Putamen (tissue), 1 donor: Measurements from ENCODE around the gene CRYBB2.
"Not testable (repeated sequence)": the region's sequence is repeated elsewhere in the genome, so short reads cannot be mapped to it uniquely, and the experiment has no call there.

Source experiments
- DNase-seq: peaks from one replicate; pipeline ENCODE4 v3.0.0-alpha.2; 2016; ENCODE audit warnings: low spot score

The CRYBB2 gene

DNA sequence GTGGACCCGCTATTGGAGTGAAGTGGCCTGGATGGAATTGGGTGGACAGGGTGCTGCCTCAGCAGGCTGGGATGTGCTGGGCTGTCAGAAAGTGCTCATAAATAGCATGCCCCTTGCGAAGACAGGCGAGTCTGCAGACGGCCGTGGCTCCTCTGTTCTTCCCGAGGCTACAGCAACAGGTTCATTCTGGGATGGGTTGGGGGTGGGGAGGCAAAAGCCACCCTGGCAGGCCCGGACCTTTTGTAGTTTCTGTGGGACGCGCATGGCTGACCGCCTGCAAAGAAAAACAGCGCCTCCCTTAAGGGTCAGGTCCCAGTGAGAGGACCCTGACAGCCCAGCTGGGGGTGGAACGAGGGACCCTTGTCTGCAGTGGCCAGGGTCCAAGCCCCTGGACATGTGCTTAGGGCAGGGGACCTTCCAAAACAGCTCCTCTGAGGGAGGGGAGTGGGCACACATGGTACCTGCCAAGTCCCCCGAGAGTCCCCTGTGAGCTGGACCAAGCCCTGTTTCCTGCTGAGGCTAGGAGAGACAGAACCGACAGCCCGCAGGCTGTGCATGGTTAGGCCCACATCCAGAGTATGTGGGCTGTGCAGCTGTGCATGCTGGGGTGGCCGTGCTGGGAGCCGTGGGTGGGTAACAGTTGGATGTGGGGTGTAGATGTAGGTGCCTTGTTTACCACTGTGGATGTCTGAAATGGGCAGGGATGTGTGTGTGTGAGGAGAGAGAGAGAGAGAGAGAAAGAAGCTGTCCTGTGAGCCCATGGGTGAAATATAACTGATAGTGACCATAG, 19.5 kb upstream of the CRYBB2 start, which contains the start of gene CRYBB3:
CRYBB3 (plus strand) TSS at position 128 of the 790 bp plus-strand sequence. CDS start 1,539 bp downstream, outside the sequence.
- no peak for DNase-seq

DNA sequence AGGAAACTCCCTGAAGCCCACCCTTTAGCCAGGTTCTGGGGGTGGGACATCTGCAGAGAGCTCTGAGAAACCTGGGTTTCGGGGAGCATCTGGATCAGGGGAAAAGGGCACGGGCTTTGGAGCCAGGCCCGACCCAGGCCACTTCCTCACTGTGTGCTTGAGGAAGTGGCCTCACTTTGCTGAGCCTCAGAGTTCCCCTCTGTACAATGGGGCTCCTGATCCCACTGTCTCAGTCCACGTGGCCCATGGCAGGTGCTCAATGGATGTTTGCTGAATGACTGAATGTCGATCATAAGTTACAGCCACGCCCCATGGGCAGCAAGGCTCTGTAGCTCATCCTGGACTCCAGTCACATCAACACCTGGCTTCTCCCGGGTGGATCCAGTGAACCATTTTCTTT, 18.5 kb upstream of the CRYBB2 start:
- DNase-seq, result no peak

DNA sequence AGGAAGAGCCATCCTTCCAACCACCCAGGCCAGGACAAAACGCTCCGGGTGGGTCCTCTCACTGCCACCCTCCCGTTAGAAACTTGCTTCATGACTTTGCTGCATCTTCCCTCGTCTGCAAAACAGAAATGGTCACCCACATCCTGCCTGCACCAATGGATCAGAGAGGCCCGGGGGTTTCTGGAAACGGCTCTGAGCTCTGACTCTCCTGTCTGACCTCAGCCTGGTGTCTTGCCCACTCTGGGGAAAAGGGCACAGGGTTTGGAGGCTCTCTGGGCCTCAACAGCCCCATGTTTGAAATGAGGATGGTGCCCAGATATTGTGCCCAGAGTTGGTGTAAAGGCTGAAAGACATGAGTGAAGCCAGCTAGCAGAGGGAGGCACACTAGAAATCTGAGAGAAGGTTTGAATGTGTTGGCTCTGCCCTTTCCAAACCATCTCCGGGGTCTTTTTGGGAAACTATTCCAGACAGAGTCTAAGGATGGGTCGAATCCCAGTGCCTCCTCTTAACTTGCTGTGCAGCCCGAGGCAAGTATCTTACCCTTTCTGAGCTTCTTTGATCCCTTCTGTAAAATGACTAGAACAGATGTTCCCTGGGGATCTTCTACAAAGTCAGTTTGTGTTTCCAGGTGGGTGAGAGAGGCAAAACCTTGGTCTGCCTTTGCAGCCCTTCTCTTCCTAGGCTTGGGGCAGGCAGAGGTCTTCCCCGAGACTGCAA, 17.7 kb upstream of the CRYBB2 start:
- no peak for DNase-seq

DNA sequence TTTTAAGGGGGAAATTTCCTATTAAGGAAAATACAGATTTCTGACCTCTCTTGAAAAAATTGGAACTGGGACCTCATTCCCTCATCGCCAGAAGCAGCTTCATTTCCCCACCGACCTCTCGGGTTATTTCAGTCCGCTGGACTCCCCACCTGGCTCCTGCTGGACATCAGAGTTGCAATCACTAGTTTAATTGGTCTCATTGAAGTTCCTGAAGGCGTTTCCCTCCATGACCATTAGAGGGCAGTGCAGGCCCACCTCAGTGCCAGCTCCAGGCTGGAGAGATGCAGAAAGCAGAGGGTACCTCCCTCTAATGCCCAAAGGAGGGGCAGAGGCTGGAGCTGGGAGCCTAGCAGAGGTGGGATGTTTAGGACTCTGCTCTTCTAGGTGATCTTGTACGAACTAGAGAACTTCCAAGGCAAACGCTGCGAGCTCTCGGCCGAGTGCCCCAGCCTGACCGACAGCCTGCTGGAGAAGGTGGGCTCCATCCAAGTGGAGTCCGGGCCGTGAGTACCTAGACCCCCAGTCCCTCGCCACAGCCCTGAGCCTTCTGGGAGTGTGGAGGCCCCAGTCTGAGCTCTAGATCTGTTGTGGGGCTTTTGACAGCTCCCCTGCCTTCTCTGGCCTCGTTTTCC, 17.0 kb upstream of the CRYBB2 start:
- peak; percentile 23 for DNase-seq

DNA sequence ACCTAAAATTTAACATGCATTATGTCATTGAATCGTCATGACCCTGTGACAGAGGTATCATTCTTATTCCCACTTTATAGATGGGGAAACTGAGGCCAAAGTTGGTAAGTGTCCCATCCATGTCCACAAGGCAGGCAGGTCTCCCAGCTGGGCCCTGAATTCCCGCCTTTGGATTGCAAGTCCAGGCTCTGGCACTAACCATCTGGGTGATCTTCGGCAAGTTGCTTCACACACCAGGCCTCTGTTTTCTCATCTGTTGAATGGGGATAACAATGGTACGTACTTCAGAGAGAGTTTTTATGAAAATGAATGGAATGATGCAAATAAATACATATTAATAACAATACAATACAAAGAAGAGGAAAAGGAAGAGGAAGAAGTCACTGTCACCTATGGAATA, 16.4 kb upstream of the CRYBB2 start:
- DNase-seq, result no peak

DNA sequence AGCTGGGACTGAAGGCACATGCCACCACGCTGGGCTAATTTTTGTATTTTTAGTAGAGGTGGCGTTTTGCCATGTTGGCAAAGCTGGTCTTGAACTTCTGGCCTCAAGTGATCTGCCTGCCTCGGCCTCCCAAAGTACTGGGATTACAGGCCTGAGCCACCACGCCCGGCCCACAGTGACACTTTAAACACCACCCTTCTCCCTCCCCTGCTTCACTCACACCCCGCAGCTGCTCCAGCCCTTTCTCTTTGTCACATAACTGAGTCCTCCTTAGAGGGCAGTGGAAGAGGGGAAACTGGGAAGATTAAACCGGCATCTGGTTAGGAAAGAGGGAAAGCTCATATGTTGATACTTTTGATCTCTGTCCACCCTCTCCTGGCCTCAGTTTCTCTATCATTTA, 14.9 kb upstream of the CRYBB2 start:
- DNase-seq, result not testable (repeated sequence)

DNA sequence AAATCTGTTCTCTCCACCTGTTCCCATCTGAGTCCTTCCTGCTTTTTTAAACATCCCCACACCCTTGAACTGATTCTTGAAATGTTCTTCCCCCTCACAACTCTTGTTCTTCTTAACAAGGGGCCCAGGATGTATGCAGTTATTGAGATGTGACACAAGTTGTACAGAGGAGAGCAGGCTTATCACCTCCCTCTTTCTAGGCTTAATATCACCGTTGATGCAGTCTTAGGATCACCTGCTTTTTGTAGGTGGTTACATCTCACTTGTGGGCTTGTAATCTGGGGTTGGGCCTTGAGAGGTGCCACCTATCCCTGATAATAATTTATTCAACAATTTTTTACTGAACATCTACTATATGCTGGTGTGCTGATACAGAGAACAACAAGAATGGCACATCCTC, 13.6 kb upstream of the CRYBB2 start:
- DNase-seq, result no peak

DNA sequence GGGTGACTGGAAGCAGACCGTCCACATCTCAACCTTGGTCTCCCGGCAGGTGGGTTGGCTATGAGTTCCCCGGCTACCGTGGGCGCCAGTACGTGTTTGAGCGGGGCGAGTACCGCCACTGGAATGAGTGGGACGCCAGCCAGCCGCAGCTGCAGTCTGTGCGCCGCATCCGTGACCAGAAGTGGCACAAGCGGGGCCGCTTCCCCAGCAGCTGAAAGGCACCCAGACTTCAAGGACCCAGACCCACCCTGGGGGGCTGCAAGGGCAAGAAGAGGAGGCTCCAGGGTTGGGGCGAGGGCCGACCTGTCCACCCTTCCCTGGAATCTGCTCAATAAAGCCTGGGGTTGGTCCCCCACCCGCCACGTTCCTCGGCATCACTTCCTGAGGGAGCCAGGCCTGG, 12.4 kb upstream of the CRYBB2 start:
- no peak for DNase-seq

DNA sequence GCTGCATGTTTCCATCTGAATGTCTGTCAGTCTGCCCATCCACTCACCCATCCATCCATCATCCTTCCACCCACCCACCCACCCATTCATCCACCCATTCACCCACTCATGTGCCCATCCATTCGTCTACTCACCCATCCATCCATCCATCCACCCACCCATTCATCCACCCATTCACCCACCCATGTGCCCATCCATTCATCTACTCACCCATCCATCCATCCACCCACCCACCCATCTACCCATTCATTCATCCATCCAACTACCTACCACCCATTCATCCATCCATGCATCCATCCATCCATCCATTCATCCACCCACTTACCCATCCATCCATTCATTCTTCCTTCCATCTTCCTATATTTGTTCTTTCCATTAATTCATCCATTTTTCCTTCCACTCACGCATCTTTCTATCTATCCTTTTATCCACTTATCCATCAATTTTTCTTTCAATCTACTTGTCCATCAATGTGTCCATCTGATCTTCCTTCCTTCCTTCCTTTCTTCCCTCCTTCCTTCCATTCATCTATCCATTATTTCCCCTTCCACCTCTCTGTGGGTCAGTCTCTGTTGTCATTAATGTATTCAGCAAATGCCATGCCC, 11.8 kb upstream of the CRYBB2 start:
- no peak for DNase-seq

DNA sequence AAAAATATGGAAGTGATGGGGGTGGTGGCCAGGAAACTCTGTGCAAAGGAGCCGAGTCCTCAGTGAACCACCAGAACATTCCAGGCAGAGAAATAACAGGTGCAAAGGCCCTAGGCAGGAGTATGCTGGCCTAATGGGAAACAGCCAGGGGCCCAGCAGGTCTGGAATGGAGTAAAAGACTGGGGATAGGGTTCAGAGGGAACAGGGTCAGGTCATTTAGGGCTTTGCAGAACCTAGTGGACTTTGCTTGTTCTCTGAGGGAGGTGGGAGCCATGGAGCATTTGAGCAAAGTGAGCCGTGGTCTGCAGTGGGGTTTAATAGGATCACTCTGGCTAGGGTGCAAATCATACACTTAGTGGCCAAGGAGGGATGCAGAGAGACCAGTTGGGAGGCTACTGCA, 11.1 kb upstream of the CRYBB2 start:
- DNase-seq, result no peak

DNA sequence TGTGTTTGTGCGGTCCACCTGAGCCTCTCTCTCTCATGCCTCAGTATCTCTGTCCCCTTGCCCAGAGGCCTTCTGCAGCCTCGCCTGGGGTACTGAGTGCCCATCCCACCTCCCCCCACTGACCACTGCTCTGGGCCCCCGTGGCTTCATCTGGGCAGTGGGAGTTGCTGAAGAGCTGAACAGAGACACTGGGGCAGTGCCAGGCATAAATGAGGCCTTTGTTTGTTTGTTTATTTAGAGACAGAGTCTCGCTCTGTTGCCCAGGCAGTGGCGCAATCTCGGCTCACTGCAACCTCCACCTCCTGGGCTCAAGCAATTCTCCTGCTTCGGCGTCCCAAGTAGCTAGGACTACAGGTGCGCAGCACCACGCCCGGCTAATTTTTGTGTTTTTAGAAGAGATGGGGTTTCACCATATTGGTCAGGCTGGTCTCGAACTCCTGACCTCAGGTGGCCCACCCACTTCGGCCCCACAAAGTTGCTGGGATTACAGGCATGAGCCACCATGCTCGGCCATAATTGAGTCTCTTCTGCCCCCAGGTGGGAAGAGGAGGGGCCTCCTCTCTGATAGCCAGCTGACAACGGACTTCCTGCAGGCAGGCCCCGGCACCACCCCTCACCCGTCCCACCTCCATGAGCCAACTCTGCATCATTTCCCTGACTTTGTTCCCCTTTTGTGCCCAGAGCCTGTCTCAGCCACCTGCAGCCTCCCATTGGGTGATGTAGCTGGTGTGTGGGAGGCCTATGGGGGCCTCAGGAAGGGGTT, 10.5 kb upstream of the CRYBB2 start:
- no peak for DNase-seq

DNA sequence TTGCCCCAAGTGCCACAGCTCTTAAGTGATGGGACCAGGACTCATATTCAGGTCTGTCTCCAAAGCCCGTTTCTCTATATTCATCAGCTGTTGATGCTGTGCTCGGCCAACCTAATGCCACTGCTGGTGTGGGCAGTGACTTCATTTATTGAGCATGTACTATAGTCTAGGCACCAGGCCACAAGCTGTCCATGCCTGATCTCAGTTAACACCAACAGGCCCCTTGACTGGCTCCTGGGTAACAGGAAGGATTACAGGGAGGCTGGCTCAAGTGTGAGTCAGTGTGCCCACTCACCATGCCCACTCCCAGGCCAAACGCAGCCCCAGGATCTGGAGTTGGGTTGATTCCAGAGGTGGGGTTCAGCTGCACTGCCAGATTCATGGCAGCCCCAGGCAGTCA, 8.6 kb upstream of the CRYBB2 start:
- no peak for DNase-seq

DNA sequence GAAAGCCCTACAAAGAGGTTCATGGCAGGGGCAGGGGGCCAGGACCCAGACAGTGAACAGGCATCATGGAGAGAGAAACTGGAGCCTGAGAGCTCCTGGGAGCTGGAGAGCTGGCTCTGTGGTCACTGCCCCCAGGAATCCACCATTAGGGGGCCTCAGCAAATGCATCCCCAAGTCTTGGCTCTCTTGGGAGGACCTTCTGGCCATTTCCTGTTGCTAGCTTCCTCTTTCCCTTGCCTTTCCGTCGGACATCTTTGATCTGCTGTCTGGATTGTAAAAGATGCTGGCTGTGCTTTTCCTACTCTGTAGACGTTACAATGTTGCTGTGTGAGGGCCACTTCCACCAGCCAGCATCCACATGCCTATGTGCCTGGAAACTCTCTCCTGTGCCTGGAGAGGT, 7.1 kb upstream of the CRYBB2 start:
- DNase-seq, result no peak

DNA sequence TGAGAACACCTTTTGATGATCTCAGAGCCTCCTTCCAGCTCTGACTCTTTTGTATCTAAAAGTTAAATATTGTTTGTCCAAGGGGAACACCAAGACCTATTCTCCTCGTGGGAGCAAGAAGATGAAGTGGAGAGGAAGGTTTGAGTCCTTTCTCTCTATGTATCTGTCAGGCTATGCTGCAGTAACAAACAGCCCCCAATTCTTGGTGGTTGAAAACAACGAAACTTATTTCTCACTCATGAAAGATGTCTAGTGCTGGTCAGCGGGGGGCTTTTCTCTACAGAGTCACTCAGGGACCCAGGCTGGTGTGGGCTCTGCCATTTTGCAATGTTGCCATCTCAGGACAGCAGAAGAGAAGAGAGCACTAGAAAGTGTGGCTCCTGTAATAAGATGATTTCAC, 6.2 kb upstream of the CRYBB2 start:
- DNase-seq, result no peak

DNA sequence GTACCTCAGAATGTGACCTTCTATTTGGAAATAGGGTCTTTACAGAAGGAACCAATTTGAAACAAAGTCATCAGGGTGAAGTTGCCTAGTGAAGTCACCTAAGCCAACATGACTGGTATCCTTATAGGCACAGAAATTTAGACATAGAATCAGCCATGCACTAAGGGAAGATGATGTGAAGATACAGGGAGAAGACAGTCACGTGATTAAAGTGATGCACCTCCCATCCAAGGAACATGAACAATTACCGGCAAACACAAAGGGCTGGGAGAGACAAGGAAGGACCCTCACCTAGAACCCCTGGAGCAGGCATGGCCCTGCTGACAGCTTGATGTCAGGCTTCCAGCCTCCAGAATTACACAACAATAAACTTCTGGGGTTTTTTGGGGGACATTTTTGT, 3.2 kb upstream of the CRYBB2 start:
- no peak for DNase-seq

DNA sequence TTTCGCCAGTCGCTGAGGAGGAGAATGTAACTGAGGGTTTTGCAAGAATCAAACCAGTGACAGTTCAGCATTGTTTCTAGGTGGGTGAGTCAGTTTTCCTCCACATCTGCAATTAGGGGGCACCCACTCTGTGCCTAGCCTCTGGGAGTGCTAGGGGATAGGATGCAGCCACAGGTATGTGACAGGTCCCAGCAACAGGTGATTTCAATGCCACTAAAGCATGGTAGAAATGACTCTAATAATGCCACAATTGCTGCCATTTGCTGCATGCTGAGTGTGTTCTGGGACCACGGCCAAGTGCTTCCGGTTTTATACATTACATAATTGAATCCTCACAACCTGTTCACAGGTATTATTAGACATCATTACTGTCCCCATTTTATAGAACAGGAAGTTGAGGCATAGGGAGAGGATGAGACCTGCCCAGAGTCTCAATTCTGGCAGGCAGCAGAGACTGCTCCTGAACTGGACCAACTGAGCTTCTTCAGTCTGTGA, 556 bp downstream of the CRYBB2 start:
- no peak for DNase-seq

DNA sequence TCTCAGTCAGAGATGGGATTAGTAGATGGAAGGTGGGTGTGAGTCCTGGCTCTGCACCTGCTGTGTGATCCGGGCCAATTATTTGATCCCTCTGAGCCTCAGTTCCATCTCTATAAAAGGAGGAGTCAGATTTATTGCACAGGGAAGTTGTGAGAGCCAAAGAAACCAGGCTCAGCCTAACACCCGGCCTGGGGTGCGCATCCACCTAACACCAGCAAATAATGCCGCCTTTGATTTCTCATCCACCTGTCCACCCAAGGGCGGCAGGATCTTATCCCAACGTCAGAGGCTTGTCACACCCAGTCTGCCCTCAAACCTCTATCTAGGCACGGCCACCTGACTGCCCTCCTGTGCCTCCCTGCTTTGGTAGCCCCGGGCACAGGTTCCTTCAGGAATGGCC, 2.4 kb downstream of the CRYBB2 start:
- no peak for DNase-seq

DNA sequence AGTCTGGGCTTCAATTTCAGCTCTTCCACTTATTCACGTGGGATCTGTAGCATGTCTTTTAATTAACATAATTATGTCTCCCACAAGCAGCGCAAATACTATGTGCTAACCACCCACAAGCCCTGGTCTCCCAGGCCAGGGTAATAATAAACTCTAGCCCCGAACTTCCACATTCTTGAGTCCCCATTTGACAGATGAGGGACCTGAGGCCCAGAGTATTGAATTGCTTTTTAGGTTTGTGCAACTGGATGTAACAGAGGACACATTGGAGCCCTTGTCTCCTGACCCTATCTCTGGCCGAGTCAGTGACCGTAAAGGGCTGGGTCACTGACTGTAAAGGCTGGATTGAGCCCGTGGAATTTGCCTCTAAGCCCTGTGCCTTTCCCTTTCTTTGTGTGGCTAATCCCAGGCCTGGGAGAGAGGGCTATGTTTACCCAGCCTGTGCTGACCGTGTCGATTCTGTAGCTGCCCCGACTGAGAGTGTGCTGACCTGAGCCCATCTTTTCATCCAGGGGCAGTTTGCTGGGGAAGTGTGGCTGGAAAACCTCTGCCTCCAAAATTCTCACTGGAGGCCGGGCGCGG, 3.9 kb downstream of the CRYBB2 start:
- no peak for DNase-seq

DNA sequence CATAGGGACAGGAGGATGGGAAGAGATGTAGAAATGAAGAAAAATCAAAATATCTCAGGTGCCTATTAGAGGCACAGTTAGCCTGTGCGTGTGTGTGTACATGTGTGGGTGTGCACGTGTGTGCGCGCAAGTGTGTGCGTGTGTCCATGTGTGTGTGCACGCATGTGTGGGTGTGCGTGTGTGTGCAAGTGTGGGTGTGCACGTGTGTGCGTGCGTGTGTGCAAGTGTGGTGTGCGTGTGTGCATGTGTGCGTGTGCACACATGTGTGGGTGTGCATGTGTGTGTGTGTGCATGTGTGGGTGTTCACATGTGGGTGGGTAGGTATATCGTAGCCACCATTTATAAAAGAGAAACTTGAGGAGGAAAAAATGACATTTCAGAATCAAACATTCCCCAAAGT, 9.4 kb downstream of the CRYBB2 start:
- no peak for DNase-seq

DNA sequence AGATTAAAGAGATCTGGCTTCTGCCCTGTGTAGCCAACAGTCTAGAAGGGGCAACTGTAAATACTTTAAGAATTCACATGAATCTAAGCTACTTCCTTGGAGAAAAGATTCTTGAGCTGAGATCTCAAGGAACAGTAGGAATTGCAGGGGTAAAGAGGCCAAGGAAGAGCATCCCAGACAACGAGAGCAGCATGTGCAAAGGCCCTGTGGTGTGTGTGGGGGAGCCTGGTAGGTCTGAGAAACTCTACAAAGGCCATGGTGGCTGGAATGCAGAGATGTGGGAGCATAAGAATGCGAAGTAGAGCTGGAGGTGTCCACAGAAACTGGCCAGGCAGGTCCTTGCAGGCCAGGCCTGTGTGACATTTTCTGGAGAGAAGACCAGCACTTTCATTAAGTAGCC, 11.3 kb downstream of the CRYBB2 start:
- not testable (repeated sequence) for DNase-seq

DNA sequence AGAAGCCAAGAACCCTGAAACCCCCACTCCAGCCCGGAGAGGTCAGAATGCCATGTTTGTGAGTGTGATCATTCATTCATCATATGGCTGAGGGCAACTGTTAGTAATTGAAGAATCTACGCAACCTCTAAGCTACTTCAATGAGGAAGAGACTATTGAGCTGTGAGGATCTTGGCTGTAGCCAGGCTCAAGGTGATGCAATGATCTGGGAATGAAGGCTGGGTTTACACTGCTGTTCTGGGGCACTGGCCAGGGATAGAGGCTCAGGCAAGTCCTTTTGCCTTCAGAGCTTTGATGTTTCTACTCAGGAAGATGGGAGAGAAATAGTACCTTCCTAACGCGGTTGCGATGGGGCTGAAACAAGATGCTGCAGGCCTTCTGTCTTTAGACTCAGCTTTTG, 12.9 kb downstream of the CRYBB2 start:
- no peak for DNase-seq
